HFFc6 (cell line): ENCODE results near the gene CRHR2. TPM values are rescaled to one million over a fixed set of nuclear protein-coding genes. Genes with fewer than 3 reads are reported as not detected.

Experiments
- DNase-seq: peaks from one replicate; pipeline ENCODE4 v3.0.0-alpha.2; 2018
- H3K27ac Mint-ChIP-seq: 2 replicates; pipeline ENCODE4 v1.8.0; 2020; ENCODE audit warnings: mild to moderate bottlenecking, mixed read lengths
- H3K27me3 Mint-ChIP-seq: 2 replicates; pipeline ENCODE4 v1.8.0; 2021; ENCODE audit warnings: mild to moderate bottlenecking, moderate library complexity, mixed read lengths; ENCODE audit not compliant: insufficient read depth
- H3K36me3 Mint-ChIP-seq: 2 replicates; pipeline ENCODE4 v1.8.0; 2021; ENCODE audit warnings: low read depth, mixed read lengths
- H3K4me1 Mint-ChIP-seq: 2 replicates; pipeline ENCODE4 v1.8.0; 2020; ENCODE audit warnings: low read depth, mixed read lengths
- H3K4me3 Mint-ChIP-seq: 2 replicates; pipeline ENCODE4 v1.8.0; 2020; ENCODE audit warnings: mild to moderate bottlenecking, moderate library complexity, mixed read lengths
- H3K9me3 Mint-ChIP-seq: 2 replicates; pipeline ENCODE4 v1.8.0; 2020; ENCODE audit warnings: mild to moderate bottlenecking, mixed read lengths
- total RNA-seq, 6 experiments: library from RNA; stranded (reverse); fragmentation: NEBNext Ultra II Directional; extraction: Animal tissue kit (Norgen Biotek cat#: 25700); gene quantifications; 2 replicates in 1 of 6; 3 replicates in 5 of 6; pipeline ENCODE4 v1.2.3, GENCODE V29; 2021
- TF ChIP-seq, protein P1 (sequence below): fragments of 200-600 bp; sonication (generic); IDR thresholded peaks from 2 replicates; pipeline ENCODE4 v1.5.0; 2021; ENCODE audit warnings: antibody characterized with exemption, mild to moderate bottlenecking

CRHR2 gene
- total RNA-seq, 6 experiments from 2014 or later = not detected

DNA sequence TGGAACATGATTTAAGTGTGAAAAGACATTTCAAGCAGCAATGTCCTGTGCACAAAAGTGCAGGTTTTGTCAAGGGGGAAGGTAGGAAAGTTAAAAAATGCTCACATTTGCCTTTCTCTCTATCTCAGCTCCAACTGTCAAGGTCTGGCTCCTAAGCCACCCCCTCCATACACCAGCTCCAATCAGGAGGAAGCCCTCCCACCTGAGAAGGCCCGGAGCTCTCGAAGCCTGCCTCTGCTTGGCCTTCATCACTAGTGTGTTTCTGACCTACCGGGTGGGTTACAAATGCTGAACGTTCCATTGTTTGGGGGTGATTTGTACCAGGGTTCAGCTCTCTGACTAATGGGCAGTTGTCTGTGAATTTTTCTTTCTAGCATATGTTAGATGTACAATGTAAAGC is 14.2 kb downstream of the CRHR2 start:
- Mint-ChIP-seq H3K9me3 (no peaks in the 10 kb centered on the region), H3K4me3 (no peak overlapping the region), H3K4me1 (no peaks in the 10 kb centered on the region), H3K27ac (no peak overlapping the region), H3K36me3 (no peaks in the 10 kb centered on the region), H3K27me3 (peaks cover 25% of the 10 kb centered on the region)
- TF ChIP-seq, protein P1, sequence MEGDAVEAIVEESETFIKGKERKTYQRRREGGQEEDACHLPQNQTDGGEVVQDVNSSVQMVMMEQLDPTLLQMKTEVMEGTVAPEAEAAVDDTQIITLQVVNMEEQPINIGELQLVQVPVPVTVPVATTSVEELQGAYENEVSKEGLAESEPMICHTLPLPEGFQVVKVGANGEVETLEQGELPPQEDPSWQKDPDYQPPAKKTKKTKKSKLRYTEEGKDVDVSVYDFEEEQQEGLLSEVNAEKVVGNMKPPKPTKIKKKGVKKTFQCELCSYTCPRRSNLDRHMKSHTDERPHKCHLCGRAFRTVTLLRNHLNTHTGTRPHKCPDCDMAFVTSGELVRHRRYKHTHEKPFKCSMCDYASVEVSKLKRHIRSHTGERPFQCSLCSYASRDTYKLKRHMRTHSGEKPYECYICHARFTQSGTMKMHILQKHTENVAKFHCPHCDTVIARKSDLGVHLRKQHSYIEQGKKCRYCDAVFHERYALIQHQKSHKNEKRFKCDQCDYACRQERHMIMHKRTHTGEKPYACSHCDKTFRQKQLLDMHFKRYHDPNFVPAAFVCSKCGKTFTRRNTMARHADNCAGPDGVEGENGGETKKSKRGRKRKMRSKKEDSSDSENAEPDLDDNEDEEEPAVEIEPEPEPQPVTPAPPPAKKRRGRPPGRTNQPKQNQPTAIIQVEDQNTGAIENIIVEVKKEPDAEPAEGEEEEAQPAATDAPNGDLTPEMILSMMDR = no peak
- DNase-seq = no peak

DNA sequence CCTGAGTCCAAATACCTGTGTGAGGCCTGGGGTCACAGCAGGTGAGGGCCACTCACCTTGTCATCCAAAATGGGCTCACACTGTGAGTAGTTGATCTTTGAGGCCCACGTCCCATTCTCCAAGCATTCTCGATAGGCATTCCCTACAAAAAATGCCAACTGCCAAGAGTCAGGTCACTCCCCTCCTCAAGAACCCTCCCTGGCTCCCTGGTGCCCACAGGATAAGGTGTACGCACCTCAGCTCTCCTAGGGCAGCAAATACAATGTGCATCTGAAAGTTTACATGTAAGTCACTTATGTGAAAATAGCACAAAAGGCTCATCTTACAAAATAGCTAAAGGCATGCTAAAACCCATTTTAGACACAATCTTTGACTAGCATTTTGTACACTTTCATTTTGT is 15.1 kb downstream of the CRHR2 start:
- no peaks in the 10 kb centered on the region for H3K9me3 Mint-ChIP-seq
- TF ChIP-seq, protein P1 = no peak
- H3K4me1 Mint-ChIP-seq = no peaks in the 10 kb centered on the region
- no peaks in the 10 kb centered on the region for H3K36me3 Mint-ChIP-seq
- H3K27ac Mint-ChIP-seq = no peak overlapping the region
- DNase-seq = no peak
- H3K4me3 Mint-ChIP-seq = no peak overlapping the region
- peaks cover 31% of the 10 kb centered on the region for H3K27me3 Mint-ChIP-seq

DNA sequence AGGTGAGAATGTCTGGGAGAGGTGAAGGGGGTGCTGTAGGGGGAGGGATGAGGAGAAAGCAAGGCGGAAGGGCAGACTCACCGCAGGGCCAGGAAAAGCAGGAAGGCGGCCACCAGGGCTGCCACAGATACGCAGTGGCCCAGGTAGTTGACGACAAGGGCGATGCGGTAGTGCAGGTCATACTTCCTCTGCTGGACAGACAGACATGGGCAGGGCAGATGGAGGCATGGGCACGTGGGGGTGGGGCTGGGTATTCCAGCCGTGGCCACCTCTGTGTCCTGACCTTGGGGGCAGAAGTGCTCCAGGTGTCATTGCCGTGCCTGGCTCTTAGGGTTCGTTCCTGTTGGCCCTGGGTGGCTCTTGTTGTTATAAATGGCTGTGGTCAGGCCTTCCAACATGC is 16.8 kb downstream of the CRHR2 start:
- Mint-ChIP-seq H3K27ac (no peak overlapping the region), H3K27me3 (peaks cover 32% of the 10 kb centered on the region), H3K4me1 (no peaks in the 10 kb centered on the region), H3K4me3 (no peak overlapping the region), H3K36me3 (no peaks in the 10 kb centered on the region), H3K9me3 (no peaks in the 10 kb centered on the region)
- TF ChIP-seq, protein P1 = no peak
- no peak for DNase-seq

DNA sequence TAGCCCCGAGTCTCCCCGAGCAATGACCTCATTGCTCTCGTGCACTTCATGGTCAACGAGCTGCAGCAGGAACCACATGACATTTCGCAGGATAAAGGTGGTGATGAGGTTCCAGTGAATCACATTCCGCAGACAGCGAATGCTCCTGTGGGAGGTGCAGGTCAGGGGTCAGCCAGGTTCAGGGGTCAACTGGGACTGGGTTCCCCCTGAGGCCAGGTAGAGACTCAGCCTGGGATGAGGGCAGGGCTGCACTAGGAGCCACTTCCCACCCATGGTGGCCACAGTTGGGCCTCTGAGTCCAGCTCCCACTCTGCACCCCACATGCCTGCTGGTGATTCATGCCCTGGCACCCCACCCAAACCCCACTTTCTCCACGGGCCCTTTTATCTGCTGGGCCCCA is 17.2 kb downstream of the CRHR2 start:
- Mint-ChIP-seq H3K4me3 (no peak overlapping the region), H3K4me1 (no peaks in the 10 kb centered on the region), H3K27ac (no peak overlapping the region), H3K36me3 (no peaks in the 10 kb centered on the region), H3K27me3 (peaks cover 33% of the 10 kb centered on the region), H3K9me3 (no peaks in the 10 kb centered on the region)
- TF ChIP-seq, protein P1 = no peak
- DNase-seq = no peak

DNA sequence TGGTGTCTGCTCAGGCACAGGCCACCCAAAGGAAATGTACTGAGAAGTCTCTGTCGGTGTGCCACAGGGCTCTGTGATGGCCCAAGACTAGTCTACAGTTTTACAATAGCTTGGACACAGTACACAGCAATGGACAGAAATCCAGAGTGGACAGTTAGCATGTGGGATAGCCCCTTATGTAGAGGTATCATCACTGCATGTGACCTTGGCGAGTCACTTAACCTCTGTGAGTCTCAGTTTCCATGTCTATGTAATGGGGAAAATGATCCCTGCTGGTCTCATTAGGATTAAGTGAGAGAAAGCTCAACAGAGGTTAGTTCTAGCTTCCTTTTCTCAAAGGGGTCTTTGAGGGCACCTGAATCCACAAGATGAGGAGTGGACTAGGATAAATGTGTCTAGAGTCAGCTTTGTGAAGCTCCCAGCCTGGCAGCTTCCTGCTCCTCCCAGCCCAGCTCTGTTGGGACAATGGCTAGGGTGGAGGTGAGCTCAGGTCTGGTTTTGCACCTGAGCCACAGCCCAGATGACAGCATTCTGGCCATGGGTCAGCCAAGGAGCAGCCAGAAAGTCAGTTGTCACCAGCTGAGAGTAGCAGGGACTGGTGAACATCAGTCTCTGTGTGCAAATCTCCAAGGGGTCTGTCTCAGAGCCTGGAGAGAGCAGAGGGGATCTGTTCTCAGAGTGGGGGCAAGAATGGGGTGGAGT is 17.9 kb downstream of the CRHR2 start:
- Mint-ChIP-seq H3K27me3 (peaks cover 26% of the 10 kb centered on the region), H3K4me3 (no peak overlapping the region), H3K36me3 (no peaks in the 10 kb centered on the region), H3K4me1 (no peaks in the 10 kb centered on the region), H3K27ac (no peak overlapping the region), H3K9me3 (no peaks in the 10 kb centered on the region)
- DNase-seq = no peak
- TF ChIP-seq, protein P1 = no peak
